GM21447 (cell line): ENCODE data around the gene FGF18.
"Not testable (repeated sequence)": the region's sequence is repeated elsewhere in the genome, so short reads cannot be mapped to it uniquely, and the experiment has no call there.

Experiments
- ATAC-seq: cut with Tn5 transposase; IDR thresholded peaks from one replicate; pipeline ENCODE4 v1.9.1; 2021; ENCODE audit not compliant: unreplicated experiment

Gene FGF18

GRCh38 chr5:171398660-171399059 lies 20.8 kb upstream of the FGF18 start:
- not testable (repeated sequence) for ATAC-seq

GRCh38 chr5:171400169-171400568 lies 19.3 kb upstream of the FGF18 start:
- no peak for ATAC-seq

DNA sequence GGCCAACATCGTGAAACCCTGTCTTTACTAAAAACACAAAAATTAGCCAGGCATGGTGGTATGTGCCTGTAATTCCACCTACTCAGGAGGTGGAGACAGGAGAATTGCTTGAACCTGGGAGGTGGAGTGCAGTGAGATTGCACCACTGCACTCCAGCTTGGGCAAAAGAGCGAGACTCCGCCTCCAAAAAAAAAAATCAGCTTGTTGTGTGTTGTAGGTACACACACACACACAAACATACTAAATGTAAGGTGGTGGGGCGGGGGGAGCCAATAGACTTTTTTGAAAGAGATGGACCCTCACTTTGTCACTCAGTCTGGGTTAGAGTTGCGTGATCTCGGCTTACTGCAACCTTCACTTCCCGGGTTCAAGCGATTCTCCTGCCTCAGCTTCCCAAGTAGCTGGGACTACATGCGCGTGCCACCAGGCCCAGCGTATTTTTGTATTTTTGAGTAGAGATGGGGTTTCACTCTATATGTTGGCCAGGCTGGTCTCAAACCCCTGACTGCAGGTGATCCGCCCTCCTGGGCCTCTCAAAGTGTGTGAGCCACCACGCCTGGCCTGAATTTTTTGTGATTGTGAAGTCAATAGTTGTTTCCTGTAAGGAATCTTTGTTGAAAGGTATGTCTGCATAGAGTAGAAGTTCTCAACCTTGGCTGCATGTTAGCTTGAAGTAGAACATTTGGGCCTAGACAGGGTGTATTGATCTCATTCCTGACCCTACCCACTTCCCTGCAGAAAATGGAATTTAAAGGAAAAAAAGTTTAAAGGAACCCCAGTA lies 18.1 kb upstream of the FGF18 start:
- no peak for ATAC-seq

DNA sequence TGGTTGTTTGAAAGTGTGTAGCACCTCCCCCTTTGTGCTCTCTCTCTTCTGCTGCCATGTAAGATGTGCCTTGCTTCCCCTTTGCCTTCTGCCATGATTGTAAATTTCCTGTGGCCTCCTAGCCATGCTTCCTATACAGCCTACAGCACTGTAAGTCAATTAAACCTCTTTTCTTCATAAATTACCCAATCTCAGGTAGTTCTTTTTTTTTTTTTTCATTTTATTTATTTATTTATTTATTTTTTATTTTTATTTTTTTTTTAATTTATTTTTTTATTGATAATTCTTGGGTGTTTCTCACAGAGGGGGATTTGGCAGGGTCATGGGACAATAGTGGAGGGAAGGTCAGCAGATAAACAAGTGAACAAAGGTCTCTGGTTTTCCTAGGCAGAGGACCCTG lies 16.7 kb upstream of the FGF18 start:
- ATAC-seq, result not testable (repeated sequence)

GRCh38 chr5:171405615-171406014 lies 13.8 kb upstream of the FGF18 start:
- no peak for ATAC-seq

GRCh38 chr5:171407234-171407633 lies 12.2 kb upstream of the FGF18 start:
- ATAC-seq, result no peak

DNA sequence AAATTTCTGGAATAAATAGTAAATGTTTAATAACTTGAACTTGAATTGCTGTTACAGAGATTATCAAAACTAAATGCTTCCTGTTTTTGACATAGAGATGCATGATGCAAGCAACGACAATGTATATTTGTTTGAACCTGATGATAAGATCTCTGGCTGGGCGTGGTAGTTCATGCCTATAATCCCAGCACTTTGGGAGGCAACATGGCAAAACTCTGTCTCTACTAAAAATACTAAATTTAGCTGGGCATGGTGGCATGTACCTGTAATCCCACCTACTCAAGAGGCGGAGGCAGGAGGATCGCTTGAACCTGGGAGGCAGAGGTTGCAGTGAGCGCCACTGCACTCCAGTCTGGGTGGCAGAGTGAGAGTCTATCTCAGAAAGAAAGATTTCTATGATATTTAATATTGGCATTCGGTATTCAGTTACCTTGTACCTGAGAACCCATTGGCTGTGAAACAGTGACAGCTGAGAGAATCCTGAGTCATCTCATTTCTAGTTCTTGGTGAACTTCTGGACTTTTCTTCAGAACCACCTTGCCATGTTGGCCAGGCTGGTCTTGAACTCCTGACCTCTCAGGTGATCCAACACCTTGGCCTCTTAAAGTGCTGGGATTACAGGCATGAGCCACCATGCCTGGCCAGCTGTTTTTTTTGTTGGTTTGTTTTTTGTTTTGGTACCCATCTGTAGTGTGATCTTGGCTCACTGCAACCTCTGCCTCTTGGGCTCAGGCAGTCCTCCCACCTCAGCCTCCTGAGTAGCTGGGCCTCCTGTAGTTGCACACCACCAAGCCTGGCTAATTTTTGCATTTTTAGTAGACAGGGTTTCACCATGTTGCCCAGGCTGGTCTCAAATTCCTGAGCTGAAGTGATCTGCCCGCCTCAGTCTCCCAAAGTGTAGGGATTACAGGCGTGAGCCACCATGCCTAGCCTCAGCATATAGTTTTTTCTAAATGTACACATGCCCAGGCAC lies 10.0 kb upstream of the FGF18 start:
- ATAC-seq, result no peak

- ATAC-seq, result no peak
These were observed 9.3 kb upstream of the FGF18 start for GRCh38 chr5:171410181-171410580.

DNA sequence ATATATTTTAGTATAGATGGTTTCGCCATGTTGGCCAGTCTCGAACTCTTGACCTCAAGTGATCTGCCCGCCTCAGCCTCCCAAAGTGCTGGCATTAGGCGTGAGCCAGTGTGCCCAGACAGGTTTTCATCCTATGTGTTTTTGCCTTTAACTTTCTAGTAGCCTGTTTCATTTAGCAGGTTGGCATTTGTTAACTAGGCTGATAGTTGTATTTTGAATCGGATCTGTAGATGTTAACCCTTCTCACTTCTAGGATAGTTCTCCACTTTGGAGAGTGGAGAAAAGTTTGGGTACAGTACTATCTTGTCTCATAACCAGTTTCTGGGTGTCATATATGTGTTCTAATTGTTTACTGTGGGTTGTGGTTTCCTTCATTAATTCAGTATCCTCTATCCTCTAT lies 7.3 kb upstream of the FGF18 start:
- no peak for ATAC-seq

DNA sequence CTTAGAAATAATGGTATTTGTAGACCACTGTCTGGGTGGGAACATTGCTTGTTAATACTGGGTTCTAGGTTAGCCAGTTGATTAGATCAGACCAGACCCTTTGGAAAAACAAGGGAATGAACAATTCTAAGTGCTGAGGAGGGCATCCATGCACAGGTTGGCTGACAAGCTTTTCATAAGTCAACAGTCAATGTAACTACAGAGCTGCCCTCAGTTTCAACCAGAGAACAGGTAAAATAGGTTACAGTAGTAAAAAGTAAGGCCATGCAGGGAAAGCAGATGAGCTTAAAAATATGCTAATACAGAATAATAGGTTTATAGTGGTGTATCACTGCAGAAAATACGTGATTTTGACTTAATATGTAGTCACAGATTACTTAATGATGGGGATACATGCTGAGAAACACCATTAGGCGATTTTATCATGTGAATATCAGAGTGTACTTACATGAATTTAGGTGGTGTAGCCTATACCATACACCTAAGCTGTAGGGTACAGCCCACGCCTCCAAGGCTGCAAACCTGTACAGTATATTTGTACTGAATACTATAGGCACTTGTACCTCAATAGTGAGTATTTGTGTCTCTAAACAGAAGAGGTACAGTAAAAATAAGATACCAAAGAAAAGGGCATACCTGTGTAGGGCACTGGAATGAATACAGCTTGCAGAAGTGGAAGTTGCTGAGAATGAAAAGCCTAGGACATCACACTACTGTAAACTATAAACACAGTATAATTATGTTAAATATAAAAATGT lies 6.1 kb upstream of the FGF18 start:
- ATAC-seq, result no peak

GRCh38 chr5:171413993-171414392 lies 5.5 kb upstream of the FGF18 start:
- not testable (repeated sequence) for ATAC-seq

DNA sequence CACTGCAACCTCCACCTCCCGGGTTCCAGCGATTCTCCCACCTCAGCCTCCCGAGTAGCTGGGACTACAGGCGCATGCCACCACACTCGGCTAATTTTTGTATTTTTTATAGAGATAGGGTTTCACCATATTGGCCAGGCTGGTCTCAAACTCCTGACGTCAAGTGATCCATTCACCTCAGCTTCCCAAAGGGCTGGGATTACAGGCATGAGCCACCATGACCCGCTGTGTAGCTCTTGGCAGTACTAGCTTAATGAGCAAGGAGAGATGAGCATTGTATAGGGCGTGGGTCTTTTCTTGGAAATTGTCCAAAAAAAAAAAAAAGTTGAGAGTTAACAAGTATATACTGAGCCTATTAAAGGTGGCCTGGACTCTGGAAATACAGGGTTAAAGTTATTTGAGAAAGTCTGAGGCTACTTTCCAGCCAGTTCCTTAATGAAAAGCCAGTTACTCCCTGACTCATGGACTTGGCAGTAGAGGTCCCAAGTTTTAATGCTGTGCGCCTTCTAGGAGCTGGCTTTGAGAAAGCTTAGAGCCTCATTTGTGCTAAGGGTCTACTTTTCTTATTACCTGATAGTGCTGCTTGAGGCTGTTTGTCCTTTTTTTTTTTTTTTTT lies 4.2 kb upstream of the FGF18 start:
- ATAC-seq, result no peak

DNA sequence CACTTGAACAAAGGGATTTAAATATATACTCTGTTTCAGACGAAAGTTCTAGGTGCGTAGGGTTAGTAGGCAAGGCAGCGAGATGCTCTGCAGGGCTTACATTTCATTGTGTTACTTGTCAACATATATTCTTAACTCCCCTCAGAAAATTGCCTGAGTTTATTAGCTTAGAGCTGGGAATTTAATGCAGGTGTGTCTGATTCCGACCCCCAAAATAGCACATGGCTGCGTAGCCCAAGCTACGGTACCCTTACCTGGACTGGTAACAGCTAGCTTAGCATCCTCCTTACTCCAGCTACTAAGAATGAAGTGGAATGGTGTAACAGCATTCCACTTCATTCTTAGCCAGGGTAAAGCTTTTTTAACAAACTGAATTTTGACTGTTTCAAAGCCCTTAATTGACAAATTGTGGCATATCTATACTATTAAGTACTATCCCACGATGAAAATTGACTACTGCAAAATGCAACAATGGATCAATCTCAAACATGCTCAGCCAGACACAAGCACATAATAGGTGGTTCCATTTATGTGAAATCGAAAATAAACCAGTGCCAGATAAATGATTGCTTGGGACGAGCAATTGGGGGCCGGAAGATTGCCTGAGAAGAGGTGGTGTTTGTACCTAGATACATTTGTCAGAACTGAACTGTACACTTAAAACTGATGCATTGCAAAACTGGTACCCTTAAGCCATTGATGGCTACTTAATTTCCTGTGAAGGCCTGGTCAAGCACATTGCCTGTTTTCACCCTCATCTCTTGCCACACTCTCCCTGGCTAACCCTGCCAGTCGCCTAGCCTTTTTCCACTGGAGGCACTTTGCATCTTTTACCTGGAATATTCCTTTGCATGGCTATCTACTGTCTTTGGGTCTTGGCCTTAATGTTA lies 3.0 kb upstream of the FGF18 start:
- no peak for ATAC-seq

GRCh38 chr5:171418316-171418981 lies 998 bp upstream of the FGF18 start:
- peak; percentile 60 for ATAC-seq

GRCh38 chr5:171419688-171420430 lies 412 bp downstream of the FGF18 start:
- ATAC-seq, result no peak

DNA sequence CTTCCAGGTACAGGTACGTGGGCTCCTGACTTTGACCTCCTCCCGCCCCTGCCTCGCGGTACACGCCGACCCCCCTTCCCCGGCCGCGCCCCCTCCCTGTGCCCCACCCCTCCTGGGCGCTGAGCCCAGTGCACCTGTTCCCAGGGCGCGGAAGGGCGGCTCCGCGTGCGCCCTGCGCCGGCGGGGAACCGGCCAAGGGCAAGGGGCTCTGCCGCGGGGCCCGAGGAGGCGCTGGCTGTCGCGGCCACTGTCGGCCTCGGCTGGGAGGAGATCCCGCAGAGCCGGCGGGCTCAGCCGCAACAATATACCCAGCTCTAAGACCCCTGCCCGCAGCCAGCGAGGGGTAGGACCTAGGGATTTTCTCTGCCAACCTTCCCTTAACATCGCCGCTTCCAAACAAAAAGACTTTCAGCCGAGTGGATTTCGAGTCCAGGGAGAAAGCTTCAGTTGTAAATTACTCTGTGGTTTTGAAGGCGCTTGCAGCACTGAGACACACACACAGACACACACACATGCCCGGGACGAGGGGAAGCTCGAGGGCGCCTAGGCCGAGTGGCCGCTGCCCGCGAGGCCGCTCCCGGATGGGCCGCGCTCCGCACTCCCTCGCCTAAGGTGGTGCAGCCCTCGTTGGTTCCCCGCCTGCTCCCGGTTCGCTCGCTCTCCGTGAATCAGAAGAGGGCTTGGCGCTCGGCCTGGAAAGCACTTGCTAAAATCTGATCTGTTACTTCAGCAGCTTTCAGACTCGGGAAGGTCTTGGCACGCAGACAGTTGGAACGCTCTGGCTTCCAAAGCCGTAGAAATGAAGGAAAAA lies 1.2 kb downstream of the FGF18 start:
- no peak for ATAC-seq

DNA sequence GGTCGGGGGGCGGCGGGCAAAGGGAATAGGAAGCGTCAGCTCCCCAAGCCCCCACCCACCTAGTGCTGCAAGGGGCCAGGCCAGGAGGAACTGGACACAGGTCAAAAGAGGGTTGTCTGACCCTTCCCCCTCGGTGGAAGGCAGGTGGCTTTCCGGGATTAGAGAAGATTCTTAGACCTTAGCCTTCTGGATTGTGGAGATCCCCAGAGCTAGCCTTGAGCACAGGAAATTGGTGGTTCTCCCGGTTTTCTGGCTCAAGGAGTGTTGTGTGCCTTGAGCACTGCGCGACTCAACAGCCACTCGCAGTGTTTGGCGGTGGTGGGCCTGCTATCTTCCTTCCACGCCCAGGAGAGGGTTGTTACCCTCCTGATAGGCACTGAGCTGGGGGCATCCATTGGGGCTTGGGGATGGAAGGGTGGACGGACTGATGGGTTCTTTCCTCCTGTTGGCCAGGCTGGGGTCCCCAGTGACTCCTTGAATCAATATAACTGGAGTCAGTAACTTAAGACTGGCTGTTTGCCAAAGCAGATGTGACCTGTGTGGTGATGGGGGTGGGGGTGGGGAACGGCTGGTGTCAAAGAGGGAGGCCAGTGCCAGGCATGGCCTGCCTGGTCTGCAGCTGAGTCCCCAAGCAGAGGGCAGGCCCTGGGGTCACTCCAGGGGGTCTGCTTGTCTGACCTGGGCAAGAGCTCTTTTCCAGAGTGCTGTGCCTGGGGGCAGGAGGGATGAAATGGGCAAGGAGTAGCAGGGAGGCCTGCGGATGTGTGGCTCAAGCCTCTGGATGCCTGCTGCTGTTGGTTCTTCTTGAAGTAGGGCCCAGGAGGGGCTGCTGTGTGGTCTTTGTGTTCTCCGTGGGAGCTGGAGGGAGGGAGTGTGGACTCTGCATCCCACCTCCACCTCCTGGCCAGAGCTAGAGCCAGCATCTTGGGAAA lies 2.1 kb downstream of the FGF18 start:
- no peak for ATAC-seq
